GM18505 (cell line): ENCODE data around the gene TAS2R30.
"Not testable (repeated sequence)": the region's sequence is repeated elsewhere in the genome, so short reads cannot be mapped to it uniquely, and the experiment has no call there.

Source experiments
- ATAC-seq: cut with Tn5 transposase; IDR thresholded peaks from one replicate; pipeline ENCODE4 v1.9.1; 2021; ENCODE audit not compliant: unreplicated experiment
- POLR2A ChIP-seq: IDR thresholded peaks from 4 replicates; pipeline ENCODE4 v1.6.1; 2011; ENCODE audit warnings: borderline replicate concordance; ENCODE audit not compliant: insufficient read depth, insufficient read length; ENCODE audit errors: extremely low read depth

Gene TAS2R30

DNA sequence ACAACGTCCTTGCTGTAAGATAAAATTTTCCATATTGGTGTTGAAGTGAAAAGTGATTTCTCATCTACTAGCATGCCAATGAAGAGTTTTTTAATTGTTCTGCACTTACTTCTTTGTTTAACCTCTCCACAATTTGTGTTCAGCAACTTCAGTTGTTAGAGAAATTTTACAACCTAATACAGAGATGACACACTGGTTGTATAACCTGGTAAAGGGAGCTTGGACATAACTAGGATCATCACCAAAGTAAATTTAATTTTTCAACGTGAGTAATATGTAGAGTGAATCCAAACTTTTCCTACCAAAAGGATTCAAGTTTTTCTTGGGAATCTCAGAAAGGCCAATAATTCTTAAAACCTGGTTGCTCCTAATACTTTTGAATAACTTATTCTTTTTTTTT, 28.9 kb downstream of the TAS2R30 start:
- no peak for ATAC-seq
- TF ChIP-seq POLR2A, result no peak

DNA sequence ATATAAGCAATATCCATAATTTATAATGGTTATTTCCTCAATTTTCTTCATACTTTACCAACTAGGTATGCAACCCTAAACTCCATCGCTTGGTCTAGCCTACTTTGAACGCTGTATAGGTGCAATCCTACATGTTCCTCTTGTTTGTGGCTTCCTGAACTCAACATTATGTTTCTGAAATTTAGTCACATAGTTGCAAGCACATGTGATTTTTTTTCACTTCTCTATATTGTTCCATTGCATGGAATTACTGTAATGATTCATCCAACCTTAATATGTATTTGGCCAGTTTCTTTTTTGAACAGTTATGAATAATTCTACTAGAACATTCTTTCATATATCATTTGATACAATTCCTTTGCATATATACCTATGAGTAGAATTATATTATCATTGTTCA, 39.5 kb downstream of the TAS2R30 start:
- ATAC-seq, result not testable (repeated sequence)

- ATAC-seq, result no peak
- no peak for TF ChIP-seq POLR2A
These were observed 42.3 kb downstream of the TAS2R30 start, which contains the start of gene TAS2R43 for GRCh38 chr12:11092128-11092527. TSS of gene TAS2R43 (minus strand) at chr12:11092313. CDS start at chr12:11092229, 84 bp downstream.

DNA sequence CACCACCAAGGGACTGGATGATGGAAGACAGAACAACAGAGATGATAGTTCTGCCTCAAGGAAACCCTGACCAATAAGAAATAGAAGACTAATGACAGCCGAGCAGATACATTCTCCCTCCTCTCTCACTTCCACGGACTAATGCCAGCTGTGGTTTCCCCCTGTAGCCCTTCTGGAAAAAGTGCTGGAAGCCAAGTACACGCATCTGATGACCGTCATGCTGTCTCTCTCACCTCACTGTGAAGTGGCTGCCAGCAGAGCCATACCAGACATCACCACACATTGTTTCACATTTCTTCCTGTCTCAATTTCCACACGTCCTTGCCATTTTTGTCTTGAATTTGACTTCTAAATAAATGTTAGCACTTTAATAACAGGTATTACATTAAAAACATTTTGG, 45.2 kb downstream of the TAS2R30 start:
- no peak for TF ChIP-seq POLR2A
- ATAC-seq, result no peak

- no peak for ATAC-seq
These were observed 49.0 kb downstream of the TAS2R30 start for GRCh38 chr12:11085419-11085818.

More at GRCh38 chr12:11085419-11085818, 49.0 kb downstream of the TAS2R30 start:
- no peak for TF ChIP-seq POLR2A
